GM21526 (cell line): ENCODE measurements around the gene TMEM255A.

ENCODE experiments used
- ATAC-seq: cut with Tn5 transposase; IDR thresholded peaks from one replicate; pipeline ENCODE4 v1.9.1; 2021; ENCODE audit warnings: moderate library complexity; ENCODE audit not compliant: unreplicated experiment, low FRiP score

TMEM255A gene

DNA sequence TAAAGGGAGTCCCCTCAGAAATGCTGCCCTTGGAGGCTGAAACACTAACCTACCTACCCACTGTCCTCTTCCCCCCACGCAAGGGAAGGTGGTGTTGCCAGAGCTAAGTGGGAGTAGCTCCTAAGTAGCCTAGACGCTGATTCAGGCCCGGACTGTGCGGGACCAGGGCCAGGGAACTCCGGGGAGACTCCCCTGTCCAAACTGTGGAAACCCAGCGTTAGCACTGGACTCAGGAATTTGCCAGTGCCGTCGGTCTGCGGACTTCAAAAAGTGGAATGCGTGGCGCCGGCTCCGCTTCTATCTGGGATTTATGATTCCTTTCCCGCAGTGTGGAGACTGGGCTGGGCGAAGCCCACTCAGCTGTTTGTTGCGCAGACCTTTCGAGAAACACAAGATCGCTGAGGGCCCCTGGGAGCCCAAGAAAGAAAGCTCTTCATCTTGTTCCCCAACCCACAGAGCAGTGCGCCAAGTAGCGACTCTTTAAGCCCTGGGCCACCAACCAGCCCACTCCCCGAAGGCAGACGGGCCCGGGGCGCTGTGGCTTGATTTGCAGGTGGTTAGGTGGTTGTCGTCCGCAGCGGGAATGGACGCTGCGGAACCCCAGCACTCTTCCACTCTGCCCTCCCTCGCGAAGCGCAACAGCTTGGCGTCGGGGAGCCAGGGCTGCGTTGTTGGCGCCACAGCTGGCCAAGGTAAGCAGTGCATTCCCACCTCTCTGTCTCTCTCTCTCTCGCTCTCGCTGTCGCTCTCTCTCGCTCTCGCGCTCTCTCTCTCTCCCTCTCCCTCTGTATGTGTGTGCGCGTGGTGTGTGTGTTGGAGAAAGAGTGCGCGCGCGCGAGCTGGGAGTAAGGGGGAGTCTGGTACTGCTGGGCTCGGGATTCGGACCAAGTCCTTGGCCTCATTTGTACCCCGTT is 2.0 kb downstream of the TMEM255A start:
- ATAC-seq, result peak; percentile 87

- ATAC-seq, result no peak
These were observed 2.7 kb downstream of the TMEM255A start for GRCh38 chrX:120308558-120308957.

DNA sequence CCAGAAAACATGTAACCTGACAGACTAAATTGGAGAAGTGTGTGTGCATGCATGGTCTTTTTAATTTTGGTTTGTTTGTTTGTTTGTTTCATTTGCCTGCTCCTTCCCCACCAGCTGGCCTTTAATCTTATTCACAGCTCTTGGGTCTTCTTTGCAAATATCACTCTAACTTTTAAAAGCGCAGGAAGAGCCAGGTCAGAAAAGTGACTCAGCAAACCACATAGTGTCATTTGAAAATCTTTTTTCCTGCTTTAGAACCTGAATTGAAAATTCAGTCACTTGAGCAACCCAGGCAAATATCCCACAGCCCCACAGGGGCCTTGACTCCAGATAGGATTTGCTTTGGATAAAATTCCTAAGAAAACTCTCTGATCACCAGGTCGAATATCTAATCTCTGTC is 4.6 kb downstream of the TMEM255A start:
- no peak for ATAC-seq

GRCh38 chrX:120305531-120306141 is 5.6 kb downstream of the TMEM255A start:
- ATAC-seq, result no peak

- ATAC-seq, result no peak
These were observed 7.0 kb downstream of the TMEM255A start for GRCh38 chrX:120304256-120304655.

DNA sequence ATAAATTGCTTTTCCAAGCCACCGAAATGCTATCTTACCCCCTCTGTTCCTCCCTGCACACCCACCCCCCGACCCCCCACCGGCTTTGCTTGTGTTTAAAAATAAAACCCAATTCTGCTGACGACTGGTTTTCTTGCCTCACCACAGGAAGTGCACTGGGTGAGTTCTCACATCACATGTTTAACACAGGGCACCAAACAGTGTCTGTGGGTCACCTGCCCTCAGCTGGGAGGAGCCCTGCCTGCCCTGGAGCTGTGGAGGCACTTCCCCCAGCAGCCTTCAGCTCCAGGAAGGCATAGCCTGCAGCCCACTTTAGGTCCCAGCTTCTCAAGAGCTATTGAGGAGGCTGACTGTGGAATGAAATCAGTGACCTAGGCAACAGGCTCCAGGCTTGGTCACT is 8.8 kb downstream of the TMEM255A start:
- ATAC-seq, result peak; percentile 91

- no peak for ATAC-seq
These were observed 9.3 kb downstream of the TMEM255A start for GRCh38 chrX:120301960-120302359.

- ATAC-seq, result no peak
These were observed 9.8 kb downstream of the TMEM255A start for GRCh38 chrX:120301497-120301896.

- ATAC-seq, result no peak
These were observed 11.3 kb downstream of the TMEM255A start for GRCh38 chrX:120299928-120300327.

GRCh38 chrX:120297923-120298322 is 13.3 kb downstream of the TMEM255A start:
- no peak for ATAC-seq

GRCh38 chrX:120294651-120295050 is 16.6 kb downstream of the TMEM255A start:
- ATAC-seq, result no peak

- no peak for ATAC-seq
These were observed 18.2 kb downstream of the TMEM255A start for GRCh38 chrX:120293015-120293414.

DNA sequence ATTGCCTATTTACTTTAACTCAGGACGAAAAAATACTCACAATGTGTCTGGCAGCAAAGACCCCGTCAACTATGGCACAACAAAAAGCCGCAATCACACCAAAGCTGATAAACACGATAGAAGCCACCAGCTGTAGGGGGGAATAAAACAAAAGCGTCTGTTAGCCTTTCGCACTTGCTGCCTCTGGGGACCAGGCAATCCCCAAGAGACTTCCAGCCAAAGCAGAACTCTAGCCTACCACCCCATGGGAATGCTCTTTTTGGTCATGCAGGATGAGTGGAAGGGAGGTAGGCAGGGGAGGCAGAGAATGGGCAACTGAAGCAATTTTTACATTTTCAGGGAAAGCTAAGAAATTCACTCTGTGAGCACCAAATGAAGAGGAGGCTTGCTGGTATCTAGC is 20.1 kb downstream of the TMEM255A start:
- no peak for ATAC-seq

DNA sequence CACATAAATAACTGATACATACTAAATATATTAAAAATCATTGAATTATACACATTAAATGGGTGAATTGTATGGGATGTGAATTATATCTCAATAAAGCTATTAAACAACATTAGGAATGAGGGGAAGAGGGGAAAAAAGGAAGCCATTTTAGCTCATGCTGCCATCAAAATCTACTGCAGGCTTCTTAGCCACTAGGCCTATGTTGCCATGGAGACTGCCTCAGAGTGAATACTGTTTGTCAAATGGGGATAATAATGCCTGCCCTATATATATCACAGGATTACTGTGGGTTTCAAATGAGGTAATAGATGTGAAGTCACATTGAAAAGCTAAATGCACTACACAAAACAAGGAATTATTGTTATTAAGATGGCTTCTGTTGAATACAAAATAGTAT is 21.2 kb downstream of the TMEM255A start:
- no peak for ATAC-seq

DNA sequence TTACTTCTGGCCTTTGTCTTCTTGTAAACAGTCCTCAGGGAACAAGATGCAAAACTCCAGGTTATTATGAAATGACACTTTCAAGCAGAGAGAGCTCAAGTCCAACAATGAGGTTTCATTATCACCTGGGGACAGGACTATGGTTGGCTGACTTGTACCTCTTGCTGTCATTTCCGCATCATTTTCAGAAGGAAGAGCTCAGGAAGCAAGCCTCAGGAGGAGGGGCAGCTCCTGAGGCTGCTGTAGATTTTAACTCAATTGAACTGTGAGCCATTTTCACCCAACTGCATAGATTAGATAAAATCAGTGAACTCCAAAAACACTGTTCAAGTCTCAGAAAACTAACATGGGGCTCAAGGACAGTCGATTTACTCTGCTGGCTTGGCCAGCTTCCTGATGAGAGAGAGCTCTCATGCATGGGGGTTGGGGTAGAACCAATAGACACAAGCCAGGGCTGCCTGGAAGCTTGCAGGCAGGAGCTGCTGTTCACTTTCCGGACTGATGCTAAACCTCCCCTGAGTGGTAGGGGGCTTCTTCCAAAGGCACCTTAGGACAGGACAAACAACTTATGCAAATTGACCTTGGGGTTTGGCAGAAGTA is 23.6 kb downstream of the TMEM255A start:
- ATAC-seq, result no peak

DNA sequence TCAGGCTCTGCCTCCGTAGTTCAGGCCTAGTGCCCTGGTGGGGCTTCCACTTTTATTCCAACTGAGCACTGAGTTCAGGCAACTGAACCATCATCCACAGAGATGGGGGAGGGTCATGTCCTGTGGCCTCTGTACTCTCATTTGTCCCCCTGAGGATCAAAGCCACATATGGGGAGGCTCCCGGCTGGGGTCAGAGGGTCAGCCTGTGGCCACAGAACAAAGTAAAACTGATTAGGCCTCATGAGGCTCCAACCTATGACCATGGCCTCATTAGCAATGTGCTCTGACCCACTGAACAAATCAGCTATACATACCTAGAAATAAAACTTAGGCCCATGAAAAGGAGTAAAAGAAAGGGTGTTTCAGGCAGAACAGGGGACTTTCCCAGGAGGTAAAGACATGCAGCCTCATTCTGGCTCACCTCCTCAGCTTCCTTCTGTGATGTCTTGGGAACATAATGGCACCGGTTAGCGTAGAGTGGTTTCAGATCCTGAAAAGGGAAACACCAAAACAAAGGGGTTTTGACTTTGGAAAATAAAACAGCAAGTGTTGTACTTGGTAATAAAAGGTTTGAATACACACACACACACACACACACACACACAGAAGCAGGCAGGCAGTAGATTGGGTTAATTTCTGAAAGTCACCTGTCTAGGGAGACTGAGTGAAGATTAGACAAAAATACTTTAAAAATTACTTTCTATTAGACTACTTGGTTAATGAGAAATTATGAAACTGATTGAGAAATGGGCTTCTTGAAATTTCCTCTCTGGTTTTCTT is 24.3 kb downstream of the TMEM255A start:
- ATAC-seq, result no peak

- no peak for ATAC-seq
These were observed 28.6 kb downstream of the TMEM255A start for GRCh38 chrX:120282697-120283096.

GRCh38 chrX:120281761-120282160 is 29.5 kb downstream of the TMEM255A start:
- ATAC-seq, result no peak

DNA sequence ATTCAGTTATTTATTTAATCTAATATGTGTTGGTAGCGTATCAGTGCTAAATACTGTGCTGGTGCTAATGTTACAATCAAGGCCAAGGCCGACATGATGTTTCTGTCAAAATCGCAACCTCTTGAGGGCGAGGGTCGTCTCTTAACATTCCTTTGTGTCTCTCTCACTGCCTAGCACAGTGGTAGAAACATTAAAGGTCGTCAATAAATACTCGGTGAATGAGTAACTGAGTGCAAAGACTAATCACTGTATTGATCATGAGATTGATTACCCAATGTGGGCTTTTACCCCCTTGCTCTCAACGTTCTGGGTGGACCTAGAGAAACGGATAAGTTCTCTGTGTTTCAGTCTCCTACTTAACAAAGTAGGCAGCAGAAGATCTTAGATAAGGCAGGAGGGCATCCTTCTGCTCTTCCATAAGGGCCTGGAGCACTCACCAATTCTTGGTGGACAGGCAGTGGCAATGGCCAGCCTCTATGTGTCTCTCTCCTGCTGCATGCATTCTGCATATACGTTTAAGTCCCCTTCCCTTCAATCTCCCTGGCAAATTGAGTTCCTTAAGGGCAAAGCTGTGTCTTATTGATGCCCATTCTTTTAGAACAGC is 30.1 kb downstream of the TMEM255A start:
- ATAC-seq, result no peak

- no peak for ATAC-seq
These were observed 36.3 kb downstream of the TMEM255A start for GRCh38 chrX:120274958-120275357.
